ENCODE measurements around the gene TGFA. TPM values are rescaled to one million over a fixed set of nuclear protein-coding genes. Genes with fewer than 3 reads are reported as not detected.

Gene TGFA
- total and polyA plus RNA-seq, 4 donors = 1.1 to 2.9 (median 1.7) TPM

GRCh38 chr2:70574109-70574508 is 20.5 kb upstream of the TGFA start:
- no peak overlapping the region for H3K4me3 ChIP-seq (ENCODE audit: low read depth in 1 of 3, low read length in 3 of 3)
- no peaks in the 10 kb centered on the region for H3K36me3 ChIP-seq (ENCODE audit: control insufficient read depth in 4 of 4, insufficient read depth in 3 of 4, low read depth in 1 of 4, low read length in 3 of 4)
- H3K4me1 ChIP-seq (ENCODE audit: control insufficient read depth in 4 of 4, insufficient read depth in 4 of 4, low read length in 3 of 4) = no peaks in the 10 kb centered on the region
- peaks cover 0 to 14% (median under 1%) of the 10 kb centered on the region in 4 donors for H3K27me3 ChIP-seq (ENCODE audit: control insufficient read depth in 4 of 4, insufficient read depth in 4 of 4, low read length in 3 of 4)
- H3K9me3 ChIP-seq (ENCODE audit: control insufficient read depth in 4 of 4, low read length in 3 of 4) = no peaks in the 10 kb centered on the region
- H3K27ac ChIP-seq (ENCODE audit: low read depth in 1 of 2, low read length in 2 of 2) = no peak overlapping the region
- no peak overlapping the region for H3K9ac ChIP-seq (ENCODE audit: low read depth in 1 of 2, low read length in 2 of 2)
- 82% methylated on average over 2 of the region's 2 CpGs for WGBS
- no peak for DNase-seq (ENCODE audit: low spot score)
- TF ChIP-seq YY1 (IDR thresholded peaks at IDR 0.05) = no peak

GRCh38 chr2:70570041-70570661 is 16.5 kb upstream of the TGFA start:
- Histone ChIP-seq H3K9me3 (ENCODE audit: control insufficient read depth in 4 of 4, low read length in 3 of 4) (no peaks in the 10 kb centered on the region), H3K27me3 (ENCODE audit: control insufficient read depth in 4 of 4, insufficient read depth in 4 of 4, low read length in 3 of 4) (peaks cover 0 to 12% (median under 1%) of the 10 kb centered on the region in 4 donors), H3K27ac (ENCODE audit: low read depth in 1 of 2, low read length in 2 of 2) (no peak overlapping the region), H3K4me3 (ENCODE audit: low read depth in 1 of 3, low read length in 3 of 3) (no peak overlapping the region), H3K36me3 (ENCODE audit: control insufficient read depth in 4 of 4, insufficient read depth in 3 of 4, low read depth in 1 of 4, low read length in 3 of 4) (no peaks in the 10 kb centered on the region), H3K9ac (ENCODE audit: low read depth in 1 of 2, low read length in 2 of 2) (no peak overlapping the region), H3K4me1 (ENCODE audit: control insufficient read depth in 4 of 4, insufficient read depth in 4 of 4, low read length in 3 of 4) (no peaks in the 10 kb centered on the region)
- WGBS = 62% methylated on average over 7 of the region's 7 CpGs
- no peak for DNase-seq (ENCODE audit: low spot score)
- TF ChIP-seq TAF1 (conservative IDR thresholded peaks at IDR 0.05) = no peak
- no peak for TF ChIP-seq YY1 (IDR thresholded peaks at IDR 0.05)
- no peak for TF ChIP-seq HNF4A (conservative IDR thresholded peaks at IDR 0.05)
- TF ChIP-seq FOXA1 (IDR thresholded peaks at IDR 0.05) = no peak
- TF ChIP-seq FOXA2 (IDR thresholded peaks at IDR 0.05) = no peak
- no peak for TF ChIP-seq SP1 (IDR thresholded peaks at IDR 0.05)
- TF ChIP-seq ZBTB33 (IDR thresholded peaks at IDR 0.05) = no peak
- TF ChIP-seq, protein P1, sequence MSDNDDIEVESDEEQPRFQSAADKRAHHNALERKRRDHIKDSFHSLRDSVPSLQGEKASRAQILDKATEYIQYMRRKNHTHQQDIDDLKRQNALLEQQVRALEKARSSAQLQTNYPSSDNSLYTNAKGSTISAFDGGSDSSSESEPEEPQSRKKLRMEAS (IDR thresholded peaks at IDR 0.05) = no peak
- TF ChIP-seq, protein P2, sequence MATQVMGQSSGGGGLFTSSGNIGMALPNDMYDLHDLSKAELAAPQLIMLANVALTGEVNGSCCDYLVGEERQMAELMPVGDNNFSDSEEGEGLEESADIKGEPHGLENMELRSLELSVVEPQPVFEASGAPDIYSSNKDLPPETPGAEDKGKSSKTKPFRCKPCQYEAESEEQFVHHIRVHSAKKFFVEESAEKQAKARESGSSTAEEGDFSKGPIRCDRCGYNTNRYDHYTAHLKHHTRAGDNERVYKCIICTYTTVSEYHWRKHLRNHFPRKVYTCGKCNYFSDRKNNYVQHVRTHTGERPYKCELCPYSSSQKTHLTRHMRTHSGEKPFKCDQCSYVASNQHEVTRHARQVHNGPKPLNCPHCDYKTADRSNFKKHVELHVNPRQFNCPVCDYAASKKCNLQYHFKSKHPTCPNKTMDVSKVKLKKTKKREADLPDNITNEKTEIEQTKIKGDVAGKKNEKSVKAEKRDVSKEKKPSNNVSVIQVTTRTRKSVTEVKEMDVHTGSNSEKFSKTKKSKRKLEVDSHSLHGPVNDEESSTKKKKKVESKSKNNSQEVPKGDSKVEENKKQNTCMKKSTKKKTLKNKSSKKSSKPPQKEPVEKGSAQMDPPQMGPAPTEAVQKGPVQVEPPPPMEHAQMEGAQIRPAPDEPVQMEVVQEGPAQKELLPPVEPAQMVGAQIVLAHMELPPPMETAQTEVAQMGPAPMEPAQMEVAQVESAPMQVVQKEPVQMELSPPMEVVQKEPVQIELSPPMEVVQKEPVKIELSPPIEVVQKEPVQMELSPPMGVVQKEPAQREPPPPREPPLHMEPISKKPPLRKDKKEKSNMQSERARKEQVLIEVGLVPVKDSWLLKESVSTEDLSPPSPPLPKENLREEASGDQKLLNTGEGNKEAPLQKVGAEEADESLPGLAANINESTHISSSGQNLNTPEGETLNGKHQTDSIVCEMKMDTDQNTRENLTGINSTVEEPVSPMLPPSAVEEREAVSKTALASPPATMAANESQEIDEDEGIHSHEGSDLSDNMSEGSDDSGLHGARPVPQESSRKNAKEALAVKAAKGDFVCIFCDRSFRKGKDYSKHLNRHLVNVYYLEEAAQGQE (IDR thresholded peaks at IDR 0.05) = no peak
- no peak for TF ChIP-seq RAD21 (IDR thresholded peaks at IDR 0.05)
- no peak for TF ChIP-seq GABPA (IDR thresholded peaks at IDR 0.05 in 1 of 2, conservative IDR thresholded peaks at IDR 0.05 in 1 of 2)
- no peak for TF ChIP-seq CTCF (IDR thresholded peaks at IDR 0.05; ENCODE audit: low read depth, low read length, missing input control)
- no peak for TF ChIP-seq EGR1 (IDR thresholded peaks at IDR 0.05; ENCODE audit: low read depth in 2 of 2)
- TF ChIP-seq RXRA (IDR thresholded peaks at IDR 0.05) = no peak
- no peak for TF ChIP-seq NR2F2 (IDR thresholded peaks at IDR 0.05)
- TF ChIP-seq HNF4G (IDR thresholded peaks at IDR 0.05) = no peak
- TF ChIP-seq JUND (IDR thresholded peaks at IDR 0.05) = no peak
- TF ChIP-seq, protein P3, sequence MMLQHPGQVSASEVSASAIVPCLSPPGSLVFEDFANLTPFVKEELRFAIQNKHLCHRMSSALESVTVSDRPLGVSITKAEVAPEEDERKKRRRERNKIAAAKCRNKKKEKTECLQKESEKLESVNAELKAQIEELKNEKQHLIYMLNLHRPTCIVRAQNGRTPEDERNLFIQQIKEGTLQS (IDR thresholded peaks at IDR 0.05) = no peak

Data from liver (tissue), 9 donors.